ENCODE results near the gene MTFMT.

MTFMT gene

DNA sequence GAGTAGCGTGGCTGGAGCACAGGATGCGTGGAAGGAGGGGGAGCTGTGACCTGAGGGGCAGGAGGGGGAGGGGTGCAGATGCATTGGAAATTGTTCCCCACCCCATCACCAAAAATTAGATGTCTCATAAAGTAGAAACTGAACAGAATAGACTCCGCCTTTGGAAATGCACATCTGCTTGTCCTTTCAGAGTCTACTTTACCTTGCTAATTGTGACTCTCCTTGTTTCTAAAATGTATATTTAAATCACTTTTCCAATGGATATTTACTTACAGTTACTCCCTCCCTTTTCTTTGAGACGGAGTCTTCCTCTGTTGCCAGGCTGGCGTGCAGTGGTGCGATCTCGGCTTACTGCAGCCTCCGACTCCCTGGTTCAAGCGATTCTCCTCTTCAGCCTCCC lies 70.3 kb downstream of the MTFMT start:
- no peak for ATAC-seq
- TF ChIP-seq TCF4 (CRISPR knock-in tag; IDR thresholded peaks at IDR 0.05; ENCODE audit: borderline replicate concordance) (no peak), SNAI2 (CRISPR knock-in tag; IDR thresholded peaks at IDR 0.05) (no peak), PPARA (CRISPR knock-in tag; IDR thresholded peaks at IDR 0.05; ENCODE audit: borderline replicate concordance) (no peak), ARNTL (CRISPR knock-in tag; IDR thresholded peaks at IDR 0.05; ENCODE audit: borderline replicate concordance, low read depth) (no peak), ZNF8 (CRISPR knock-in tag; IDR thresholded peaks at IDR 0.05) (no peak), ZC3H10 (CRISPR knock-in tag; IDR thresholded peaks at IDR 0.05) (no peak), RARB (CRISPR knock-in tag; IDR thresholded peaks at IDR 0.05) (no peak), POU6F1 (CRISPR knock-in tag; IDR thresholded peaks at IDR 0.05; ENCODE audit: borderline replicate concordance, low read depth) (no peak), CSDC2 (CRISPR knock-in tag; IDR thresholded peaks at IDR 0.05) (no peak), ESRRG (CRISPR knock-in tag; IDR thresholded peaks at IDR 0.05) (no peak), GLIS3 (CRISPR knock-in tag; IDR thresholded peaks at IDR 0.05) (no peak), PATZ1 (CRISPR knock-in tag; IDR thresholded peaks at IDR 0.05; ENCODE audit: borderline replicate concordance) (no peak), ZFP30 (CRISPR knock-in tag; IDR thresholded peaks at IDR 0.05) (no peak), ZFP3 (CRISPR knock-in tag; IDR thresholded peaks at IDR 0.05) (no peak), ZNF565 (CRISPR knock-in tag; conservative IDR thresholded peaks at IDR 0.05; ENCODE audit: low read depth) (no peak)
- TF ChIP-seq, protein P1, sequence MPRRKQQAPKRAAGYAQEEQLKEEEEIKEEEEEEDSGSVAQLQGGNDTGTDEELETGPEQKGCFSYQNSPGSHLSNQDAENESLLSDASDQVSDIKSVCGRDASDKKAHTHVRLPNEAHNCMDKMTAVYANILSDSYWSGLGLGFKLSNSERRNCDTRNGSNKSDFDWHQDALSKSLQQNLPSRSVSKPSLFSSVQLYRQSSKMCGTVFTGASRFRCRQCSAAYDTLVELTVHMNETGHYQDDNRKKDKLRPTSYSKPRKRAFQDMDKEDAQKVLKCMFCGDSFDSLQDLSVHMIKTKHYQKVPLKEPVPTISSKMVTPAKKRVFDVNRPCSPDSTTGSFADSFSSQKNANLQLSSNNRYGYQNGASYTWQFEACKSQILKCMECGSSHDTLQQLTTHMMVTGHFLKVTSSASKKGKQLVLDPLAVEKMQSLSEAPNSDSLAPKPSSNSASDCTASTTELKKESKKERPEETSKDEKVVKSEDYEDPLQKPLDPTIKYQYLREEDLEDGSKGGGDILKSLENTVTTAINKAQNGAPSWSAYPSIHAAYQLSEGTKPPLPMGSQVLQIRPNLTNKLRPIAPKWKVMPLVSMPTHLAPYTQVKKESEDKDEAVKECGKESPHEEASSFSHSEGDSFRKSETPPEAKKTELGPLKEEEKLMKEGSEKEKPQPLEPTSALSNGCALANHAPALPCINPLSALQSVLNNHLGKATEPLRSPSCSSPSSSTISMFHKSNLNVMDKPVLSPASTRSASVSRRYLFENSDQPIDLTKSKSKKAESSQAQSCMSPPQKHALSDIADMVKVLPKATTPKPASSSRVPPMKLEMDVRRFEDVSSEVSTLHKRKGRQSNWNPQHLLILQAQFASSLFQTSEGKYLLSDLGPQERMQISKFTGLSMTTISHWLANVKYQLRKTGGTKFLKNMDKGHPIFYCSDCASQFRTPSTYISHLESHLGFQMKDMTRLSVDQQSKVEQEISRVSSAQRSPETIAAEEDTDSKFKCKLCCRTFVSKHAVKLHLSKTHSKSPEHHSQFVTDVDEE (CRISPR knock-in tag; IDR thresholded peaks at IDR 0.05), result no peak
- TF ChIP-seq, protein P2, sequence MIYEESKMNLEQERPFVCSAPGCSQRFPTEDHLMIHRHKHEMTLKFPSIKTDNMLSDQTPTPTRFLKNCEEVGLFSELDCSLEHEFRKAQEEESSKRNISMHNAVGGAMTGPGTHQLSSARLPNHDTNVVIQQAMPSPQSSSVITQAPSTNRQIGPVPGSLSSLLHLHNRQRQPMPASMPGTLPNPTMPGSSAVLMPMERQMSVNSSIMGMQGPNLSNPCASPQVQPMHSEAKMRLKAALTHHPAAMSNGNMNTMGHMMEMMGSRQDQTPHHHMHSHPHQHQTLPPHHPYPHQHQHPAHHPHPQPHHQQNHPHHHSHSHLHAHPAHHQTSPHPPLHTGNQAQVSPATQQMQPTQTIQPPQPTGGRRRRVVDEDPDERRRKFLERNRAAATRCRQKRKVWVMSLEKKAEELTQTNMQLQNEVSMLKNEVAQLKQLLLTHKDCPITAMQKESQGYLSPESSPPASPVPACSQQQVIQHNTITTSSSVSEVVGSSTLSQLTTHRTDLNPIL (CRISPR knock-in tag; IDR thresholded peaks at IDR 0.05; ENCODE audit: low read depth), result no peak

DNA sequence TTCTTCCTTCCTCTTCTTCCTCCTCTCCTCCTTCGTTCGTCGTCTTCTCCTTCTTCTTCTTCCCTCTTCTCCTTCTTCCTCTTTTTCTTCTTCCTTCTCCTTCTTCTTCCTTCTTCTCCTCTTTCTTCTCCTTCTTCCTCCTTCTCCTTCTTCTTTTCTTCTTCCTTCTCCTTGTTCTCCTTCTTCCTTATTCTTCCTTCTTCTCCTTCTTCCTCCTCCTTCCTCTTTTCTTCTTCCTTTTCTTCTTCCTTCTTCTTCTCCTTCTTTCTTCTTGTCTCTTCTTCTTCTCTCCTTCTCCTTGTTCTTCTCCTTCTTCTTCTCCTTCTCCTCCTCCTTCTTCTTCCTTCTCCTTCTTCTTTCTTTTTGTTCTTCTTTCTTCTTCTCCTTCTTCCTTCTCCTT lies 75.0 kb downstream of the MTFMT start:
- ATAC-seq, result no peak
- TF ChIP-seq PPARA (CRISPR knock-in tag; IDR thresholded peaks at IDR 0.05; ENCODE audit: borderline replicate concordance) (no peak), BACH2 (CRISPR knock-in tag; IDR thresholded peaks at IDR 0.05; ENCODE audit: borderline replicate concordance) (no peak), CSDC2 (CRISPR knock-in tag; IDR thresholded peaks at IDR 0.05) (no peak), ARNTL (CRISPR knock-in tag; IDR thresholded peaks at IDR 0.05; ENCODE audit: borderline replicate concordance, low read depth) (no peak), ZNF565 (CRISPR knock-in tag; conservative IDR thresholded peaks at IDR 0.05; ENCODE audit: low read depth) (no peak), SNAI2 (CRISPR knock-in tag; IDR thresholded peaks at IDR 0.05) (no peak), ZNF70 (CRISPR knock-in tag; IDR thresholded peaks at IDR 0.05) (no peak), ZNF8 (CRISPR knock-in tag; IDR thresholded peaks at IDR 0.05) (no peak), ZFP3 (CRISPR knock-in tag; IDR thresholded peaks at IDR 0.05) (no peak), TCF4 (CRISPR knock-in tag; IDR thresholded peaks at IDR 0.05; ENCODE audit: borderline replicate concordance) (no peak), RARB (CRISPR knock-in tag; IDR thresholded peaks at IDR 0.05) (no peak), ISL1 (CRISPR knock-in tag; IDR thresholded peaks at IDR 0.05) (no peak), ZFP30 (CRISPR knock-in tag; IDR thresholded peaks at IDR 0.05) (no peak), GLIS3 (CRISPR knock-in tag; IDR thresholded peaks at IDR 0.05) (no peak), ZC3H10 (CRISPR knock-in tag; IDR thresholded peaks at IDR 0.05) (no peak), OSR1 (CRISPR knock-in tag; IDR thresholded peaks at IDR 0.05) (no peak), POU6F1 (CRISPR knock-in tag; IDR thresholded peaks at IDR 0.05; ENCODE audit: borderline replicate concordance, low read depth) (no peak)
- TF ChIP-seq, protein P2 (CRISPR knock-in tag; IDR thresholded peaks at IDR 0.05; ENCODE audit: low read depth), result no peak
- TF ChIP-seq, protein P3, sequence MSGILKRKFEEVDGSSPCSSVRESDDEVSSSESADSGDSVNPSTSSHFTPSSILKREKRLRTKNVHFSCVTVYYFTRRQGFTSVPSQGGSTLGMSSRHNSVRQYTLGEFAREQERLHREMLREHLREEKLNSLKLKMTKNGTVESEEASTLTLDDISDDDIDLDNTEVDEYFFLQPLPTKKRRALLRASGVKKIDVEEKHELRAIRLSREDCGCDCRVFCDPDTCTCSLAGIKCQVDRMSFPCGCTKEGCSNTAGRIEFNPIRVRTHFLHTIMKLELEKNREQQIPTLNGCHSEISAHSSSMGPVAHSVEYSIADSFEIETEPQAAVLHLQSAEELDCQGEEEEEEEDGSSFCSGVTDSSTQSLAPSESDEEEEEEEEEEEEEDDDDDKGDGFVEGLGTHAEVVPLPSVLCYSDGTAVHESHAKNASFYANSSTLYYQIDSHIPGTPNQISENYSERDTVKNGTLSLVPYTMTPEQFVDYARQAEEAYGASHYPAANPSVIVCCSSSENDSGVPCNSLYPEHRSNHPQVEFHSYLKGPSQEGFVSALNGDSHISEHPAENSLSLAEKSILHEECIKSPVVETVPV (CRISPR knock-in tag; IDR thresholded peaks at IDR 0.05), result no peak
- TF ChIP-seq, protein P1 (CRISPR knock-in tag; IDR thresholded peaks at IDR 0.05), result no peak

Data from SK-N-SH treated with all-trans-retinoic acid at 6 μM for 48 hours (cell line).